HG03521 (cell line): ENCODE measurements around the gene ECM2.
"Not testable (repeated sequence)": the region's sequence is repeated elsewhere in the genome, so short reads cannot be mapped to it uniquely, and the experiment has no call there.

Source experiments
- ATAC-seq: cut with Tn5 transposase; IDR thresholded peaks from one replicate; pipeline ENCODE4 v1.9.1; 2021; ENCODE audit warnings: mild to moderate bottlenecking, moderate library complexity; ENCODE audit not compliant: unreplicated experiment

The ECM2 gene

GRCh38 chr9:92535940-92536850 lies at the start of gene ECM2:
Gene ECM2, minus strand, starts transcription at chr9:92535990. Its CDS starts 13,124 bp downstream, at chr9:92522866.
- no peak for ATAC-seq

- no peak for ATAC-seq
Measured at GRCh38 chr9:92576175-92576574, 40.4 kb upstream of the ECM2 start.

- not testable (repeated sequence) for ATAC-seq
Measured at GRCh38 chr9:92573612-92574011, 37.8 kb upstream of the ECM2 start.

- ATAC-seq, result not testable (repeated sequence)
Measured at GRCh38 chr9:92571871-92572270, 36.1 kb upstream of the ECM2 start.

- ATAC-seq, result no peak
Measured at GRCh38 chr9:92564982-92565381, 29.2 kb upstream of the ECM2 start.

GRCh38 chr9:92564504-92564903 lies 28.7 kb upstream of the ECM2 start:
- ATAC-seq, result no peak

- no peak for ATAC-seq
Measured at GRCh38 chr9:92563116-92564100, 27.6 kb upstream of the ECM2 start.

- no peak for ATAC-seq
Measured at GRCh38 chr9:92562461-92562967, 26.7 kb upstream of the ECM2 start.

GRCh38 chr9:92561374-92562330 lies 25.9 kb upstream of the ECM2 start:
- ATAC-seq, result no peak

- ATAC-seq, result no peak
Measured at GRCh38 chr9:92558612-92559374, 23.0 kb upstream of the ECM2 start.

GRCh38 chr9:92550765-92551164 lies 15.0 kb upstream of the ECM2 start:
- no peak for ATAC-seq

- no peak for ATAC-seq
Measured at GRCh38 chr9:92547356-92547755, 11.6 kb upstream of the ECM2 start.

- no peak for ATAC-seq
Measured at GRCh38 chr9:92545002-92545510, 9.3 kb upstream of the ECM2 start.

- no peak for ATAC-seq
Measured at GRCh38 chr9:92543972-92544371, 8.2 kb upstream of the ECM2 start.

GRCh38 chr9:92538541-92538940 lies 2.8 kb upstream of the ECM2 start:
- ATAC-seq, result no peak

- no peak for ATAC-seq
Measured at GRCh38 chr9:92534674-92535073, 1.1 kb downstream of the ECM2 start.

- no peak for ATAC-seq
Measured at GRCh38 chr9:92534204-92534603, 1.6 kb downstream of the ECM2 start.

- ATAC-seq, result no peak
Measured at GRCh38 chr9:92530893-92531292, 4.9 kb downstream of the ECM2 start.

GRCh38 chr9:92529124-92529523 lies 6.7 kb downstream of the ECM2 start:
- ATAC-seq, result no peak
